HG03175 (cell line): ENCODE results near the gene TTF2.
"Not testable (repeated sequence)": the region's sequence is repeated elsewhere in the genome, so short reads cannot be mapped to it uniquely, and the experiment has no call there.

ENCODE experiments used
- ATAC-seq: cut with Tn5 transposase; IDR thresholded peaks from one replicate; pipeline ENCODE4 v1.9.1; 2021; ENCODE audit warnings: mild to moderate bottlenecking, moderate library complexity; ENCODE audit not compliant: unreplicated experiment

TTF2 gene

GRCh38 chr1:117147856-117148588 lies 87.9 kb downstream of the TTF2 start:
- no peak for ATAC-seq

DNA sequence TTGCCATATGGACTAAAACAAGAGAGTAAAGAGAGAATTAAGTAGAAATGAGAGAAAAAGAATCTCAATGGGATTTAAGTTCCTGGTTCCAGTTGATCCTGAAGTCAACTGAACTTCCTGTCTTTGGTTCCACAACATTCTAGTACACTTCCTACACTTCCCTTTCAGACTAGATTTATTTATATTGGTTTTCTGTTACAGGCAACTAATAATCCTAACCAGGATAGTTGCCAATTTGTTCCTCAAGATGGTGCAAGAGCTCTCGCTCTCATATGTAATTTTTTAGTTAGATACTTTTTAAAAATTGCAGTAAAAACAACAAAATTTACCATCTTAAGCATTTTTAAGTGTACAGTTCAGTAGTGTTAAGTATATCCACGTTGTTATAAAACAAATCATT lies 90.2 kb downstream of the TTF2 start:
- no peak for ATAC-seq

- not testable (repeated sequence) for ATAC-seq
Measured at GRCh38 chr1:117151305-117151704, 91.2 kb downstream of the TTF2 start.
